HUES64 (cell line): ENCODE results near the gene EPO.
"Not testable (repeated sequence)": the region's sequence is repeated elsewhere in the genome, so short reads cannot be mapped to it uniquely, and the experiment has no call there.

Experiments used
- H3K27ac ChIP-seq: 2 replicates; pipeline ENCODE4 v1.7.0; 2013; ENCODE audit warnings: low read depth, low read length, inconsistent platforms
- H3K27me3 ChIP-seq: 2 replicates; pipeline ENCODE4 v1.6.1; 2013; ENCODE audit warnings: mild to moderate bottlenecking, low read length; ENCODE audit not compliant: insufficient read depth
- H3K36me3 ChIP-seq: 2 replicates; pipeline ENCODE4 v1.6.1; 2013; ENCODE audit warnings: mild to moderate bottlenecking, low read length; ENCODE audit not compliant: insufficient read depth
- H3K4me1 ChIP-seq: 2 replicates; pipeline ENCODE4 v1.6.1; 2013; ENCODE audit warnings: mild to moderate bottlenecking, low read length, moderate library complexity; ENCODE audit not compliant: insufficient read depth
- H3K4me3 ChIP-seq: 2 replicates; pipeline ENCODE4 v1.5.1; 2013; ENCODE audit warnings: mild to moderate bottlenecking, low read length, moderate library complexity
- H3K9ac ChIP-seq: 2 replicates; pipeline ENCODE4 v1.6.1; 2013; ENCODE audit warnings: mild to moderate bottlenecking, low read depth, low read length
- H3K9me3 ChIP-seq: 2 replicates; pipeline ENCODE4 v1.6.1; 2013; ENCODE audit warnings: low read depth, low read length; ENCODE audit not compliant: insufficient read depth
- WGBS: fragments of 150-250, 120-280 bp; methylation state at CpG from one replicate; pipeline ENCODE4 v1.1.7; 2013; ENCODE audit warnings: missing lambda C conversion rate; 5-methylcytosine and 5-hydroxymethylcytosine counted together

Gene EPO

GRCh38 chr7:100691676-100692577 is 28.3 kb upstream of the EPO start:
- peak overlapping the region; percentile 94 for H3K4me3 ChIP-seq
- peaks cover 38% of the 10 kb centered on the region for H3K36me3 ChIP-seq
- 18% methylated on average over 28 of the region's 28 CpGs for WGBS
- H3K4me1 ChIP-seq, result peaks cover 19% of the 10 kb centered on the region
- no peaks in the 10 kb centered on the region for H3K27me3 ChIP-seq
- H3K9me3 ChIP-seq, result no peaks in the 10 kb centered on the region
- no peak overlapping the region; the same call in 1 of the 2 replicates for H3K27ac ChIP-seq
- peak overlapping the region; percentile 90; the same call in 1 of the 2 replicates for H3K9ac ChIP-seq

- H3K36me3 ChIP-seq, result peaks cover 32% of the 10 kb centered on the region
- no peaks in the 10 kb centered on the region for H3K27me3 ChIP-seq
- peaks cover 19% of the 10 kb centered on the region for H3K4me1 ChIP-seq
- peak overlapping the region; percentile 94 for H3K4me3 ChIP-seq
- whole genome bisulfite sequencing, result 53% methylated on average over 6 of the region's 6 CpGs
- peak overlapping the region; percentile 90 for H3K9ac ChIP-seq
- no peaks in the 10 kb centered on the region for H3K9me3 ChIP-seq
- no peak overlapping the region for H3K27ac ChIP-seq
Measured at GRCh38 chr7:100692578-100692961, 27.7 kb upstream of the EPO start.

GRCh38 chr7:100693312-100694097 is 26.8 kb upstream of the EPO start:
- peaks cover 23% of the 10 kb centered on the region for H3K36me3 ChIP-seq
- peak overlapping the region; percentile 82 for H3K27ac ChIP-seq
- under 1% methylated on average over 81 of the region's 81 CpGs for WGBS
- H3K27me3 ChIP-seq, result no peaks in the 10 kb centered on the region
- peak overlapping the region; percentile 94 for H3K4me3 ChIP-seq
- H3K9me3 ChIP-seq, result no peaks in the 10 kb centered on the region
- peak overlapping the region; percentile 90 for H3K9ac ChIP-seq
- peaks cover 19% of the 10 kb centered on the region for H3K4me1 ChIP-seq

GRCh38 chr7:100694098-100694745 is 26.0 kb upstream of the EPO start, which contains the start of gene GIGYF1:
GIGYF1 (minus strand) TSS chr7:100694250; CDS start chr7:100688238, 6,012 bp downstream.
- WGBS, result under 1% methylated on average over 70 of the region's 102 CpGs
- no peaks in the 10 kb centered on the region for H3K27me3 ChIP-seq
- peak within 1 kb of the TSS; percentile 90 for H3K9ac ChIP-seq
- H3K4me1 ChIP-seq, result peaks cover 19% of the 10 kb centered on the region
- H3K4me3 ChIP-seq, result peak within 1 kb of the TSS; percentile 94
- H3K36me3 ChIP-seq, result peaks cover 16% of the 10 kb centered on the region
- peak within 1 kb of the TSS; percentile 96 for H3K27ac ChIP-seq
- no peaks in the 10 kb centered on the region for H3K9me3 ChIP-seq

GRCh38 chr7:100696123-100696521 is 24.1 kb upstream of the EPO start:
- Histone ChIP-seq H3K9me3 (no peaks in the 10 kb centered on the region), H3K27me3 (no peaks in the 10 kb centered on the region), H3K36me3 (0 out of 2 replicates have a peak, but pooled peaks cover under 1% of the 10 kb centered on the region), H3K27ac (peak overlapping the region; percentile 96), H3K4me1 (peaks cover 17% of the 10 kb centered on the region), H3K4me3 (peak overlapping the region; percentile 34; the same call in 1 of the 2 replicates), H3K9ac (peak overlapping the region; percentile 62)
- WGBS, result 88% methylated on average over 5 of the region's 6 CpGs

DNA sequence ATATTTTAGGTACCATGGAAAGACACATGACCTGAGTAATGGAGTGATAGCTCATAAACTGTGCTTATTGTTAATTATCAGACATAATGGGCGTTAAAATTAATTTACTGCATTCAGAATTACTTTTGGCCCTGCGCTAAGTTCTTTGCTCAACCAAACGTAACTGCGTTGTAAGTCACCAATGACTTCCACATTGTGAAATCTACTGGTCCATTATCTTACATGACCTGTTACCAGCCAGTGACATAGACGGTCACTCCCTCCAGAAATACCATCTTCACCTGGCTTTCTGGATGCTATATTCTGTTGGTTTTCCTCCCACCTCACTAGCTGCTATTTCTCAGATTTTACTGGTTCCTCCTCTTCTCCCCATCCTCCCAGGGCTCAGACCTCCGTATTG is 21.2 kb upstream of the EPO start:
- no peaks in the 10 kb centered on the region for H3K27me3 ChIP-seq
- no peak overlapping the region for H3K9ac ChIP-seq
- no peak overlapping the region for H3K4me3 ChIP-seq
- 93% methylated on average over 6 of the region's 6 CpGs for WGBS
- H3K9me3 ChIP-seq, result no peaks in the 10 kb centered on the region
- H3K4me1 ChIP-seq, result no peaks in the 10 kb centered on the region
- H3K27ac ChIP-seq, result no peak overlapping the region
- H3K36me3 ChIP-seq, result no peaks in the 10 kb centered on the region

- WGBS, result 93% methylated on average over 3 of the region's 3 CpGs
- H3K27ac ChIP-seq, H3K9me3 ChIP-seq, H3K4me1 ChIP-seq, H3K4me3 ChIP-seq, H3K27me3 ChIP-seq, H3K36me3 ChIP-seq, H3K9ac ChIP-seq: not testable (repeated sequence)
Measured at GRCh38 chr7:100701089-100701488, 19.2 kb upstream of the EPO start.

GRCh38 chr7:100705320-100705752 is 14.9 kb upstream of the EPO start:
- Histone ChIP-seq H3K36me3 (peaks cover 18% of the 10 kb centered on the region), H3K4me3 (peak overlapping the region; percentile 88), H3K4me1 (peaks cover 4% of the 10 kb centered on the region; the same call in 1 of the 2 replicates), H3K27ac (peak overlapping the region; percentile 95), H3K27me3 (no peaks in the 10 kb centered on the region), H3K9me3 (no peaks in the 10 kb centered on the region), H3K9ac (peak overlapping the region; percentile 95)
- under 1% methylated on average over 25 of the region's 25 CpGs for WGBS

DNA sequence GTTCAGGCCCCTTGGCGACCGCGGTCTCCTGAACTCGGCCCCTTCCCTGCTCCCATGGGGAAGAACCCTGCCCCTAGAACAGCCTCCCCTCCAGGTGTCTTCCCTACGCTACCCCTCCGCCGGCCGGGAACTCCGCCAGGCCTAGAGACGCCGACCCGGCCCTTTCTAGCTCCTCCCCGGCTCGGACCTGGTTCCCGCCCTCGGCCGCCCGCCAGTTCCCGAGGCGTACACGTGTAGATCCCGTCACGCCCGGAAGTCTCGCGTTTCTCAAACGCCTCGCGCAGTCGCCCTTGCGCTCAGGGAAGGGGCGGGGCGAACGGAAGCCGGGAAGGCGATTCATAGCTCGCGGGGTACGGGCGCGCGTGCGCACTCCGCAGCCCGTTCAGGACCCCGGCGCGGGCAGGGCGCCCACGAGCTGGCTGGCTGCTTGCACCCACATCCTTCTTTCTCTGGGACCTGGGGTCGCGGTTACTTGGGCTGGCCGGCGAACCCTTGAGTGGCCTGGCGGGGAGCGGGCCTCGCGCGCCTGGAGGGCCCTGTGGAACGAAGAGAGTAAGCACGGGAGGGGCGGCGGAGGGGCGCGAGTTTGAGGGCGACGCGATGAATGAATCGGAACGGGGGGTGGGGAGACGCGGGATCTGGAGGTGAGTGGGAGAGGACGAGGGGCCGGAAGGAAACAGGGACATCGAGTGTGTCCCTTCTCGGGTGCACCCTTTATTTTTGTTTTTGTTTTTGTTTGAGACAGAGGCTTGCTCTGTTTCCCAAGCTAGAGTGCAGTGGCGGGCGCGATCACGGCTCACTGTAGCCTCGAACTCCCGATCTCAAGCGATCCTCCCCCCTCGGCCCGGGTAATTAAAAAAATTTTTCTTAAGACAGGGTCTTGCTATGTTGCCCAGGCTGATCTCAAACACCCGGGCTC is 14.3 kb upstream of the EPO start, which contains the start of gene POP7:
Gene POP7, plus strand, starts transcription at position 369 of the 919 bp plus-strand sequence. CDS start 710 bp downstream, outside the sequence.
- peaks cover 4% of the 10 kb centered on the region; the same call in 1 of the 2 replicates for H3K4me1 ChIP-seq
- H3K4me3 ChIP-seq, result peak within 1 kb of the TSS; percentile 88
- peak within 1 kb of the TSS; percentile 95 for H3K9ac ChIP-seq
- peaks cover 18% of the 10 kb centered on the region for H3K36me3 ChIP-seq
- peak within 1 kb of the TSS; percentile 95 for H3K27ac ChIP-seq
- WGBS, result under 1% methylated on average over 86 of the region's 86 CpGs
- H3K9me3 ChIP-seq, result no peaks in the 10 kb centered on the region
- H3K27me3 ChIP-seq, result no peaks in the 10 kb centered on the region
